ENCODE measurements around the gene FOXP4.

Gene FOXP4

DNA sequence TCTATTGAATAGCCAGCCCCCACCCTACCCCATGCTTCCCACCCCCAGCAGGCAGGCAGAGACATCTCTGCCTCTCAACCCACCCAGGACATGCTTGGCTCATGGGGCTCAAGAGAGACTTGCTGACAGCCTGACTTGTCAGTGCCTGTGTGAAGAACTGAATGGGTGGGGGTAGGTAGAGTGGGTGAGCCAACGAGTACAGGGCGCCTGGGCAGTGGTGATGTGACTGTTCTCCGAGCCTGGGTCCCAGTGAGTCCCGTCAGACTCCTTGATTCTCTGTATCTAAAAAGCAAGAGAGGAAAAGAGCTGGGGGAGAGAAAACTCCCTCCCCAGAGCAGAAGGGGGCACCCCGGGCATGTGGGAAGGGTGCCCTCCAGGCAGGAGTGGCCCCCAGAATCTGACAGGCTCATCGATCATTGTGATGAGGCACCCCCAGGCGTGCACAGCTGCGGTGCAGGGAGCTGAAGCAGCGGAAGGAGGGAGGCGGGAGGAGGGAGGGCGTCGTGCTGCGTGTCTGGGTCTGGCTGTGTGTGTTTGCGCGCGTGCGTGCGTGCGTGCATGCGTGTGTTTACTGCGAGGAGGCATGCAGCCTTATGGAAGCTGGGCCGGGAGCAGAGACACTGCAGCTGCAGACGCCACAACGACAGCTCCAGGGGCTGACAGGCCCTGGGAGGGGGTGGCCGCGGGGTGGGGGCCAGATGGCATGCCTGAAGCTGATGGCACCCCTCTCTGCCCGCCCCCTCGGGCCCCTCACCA, 40.2 kb downstream of the FOXP4 start:
- no peak for DNase-seq

DNA sequence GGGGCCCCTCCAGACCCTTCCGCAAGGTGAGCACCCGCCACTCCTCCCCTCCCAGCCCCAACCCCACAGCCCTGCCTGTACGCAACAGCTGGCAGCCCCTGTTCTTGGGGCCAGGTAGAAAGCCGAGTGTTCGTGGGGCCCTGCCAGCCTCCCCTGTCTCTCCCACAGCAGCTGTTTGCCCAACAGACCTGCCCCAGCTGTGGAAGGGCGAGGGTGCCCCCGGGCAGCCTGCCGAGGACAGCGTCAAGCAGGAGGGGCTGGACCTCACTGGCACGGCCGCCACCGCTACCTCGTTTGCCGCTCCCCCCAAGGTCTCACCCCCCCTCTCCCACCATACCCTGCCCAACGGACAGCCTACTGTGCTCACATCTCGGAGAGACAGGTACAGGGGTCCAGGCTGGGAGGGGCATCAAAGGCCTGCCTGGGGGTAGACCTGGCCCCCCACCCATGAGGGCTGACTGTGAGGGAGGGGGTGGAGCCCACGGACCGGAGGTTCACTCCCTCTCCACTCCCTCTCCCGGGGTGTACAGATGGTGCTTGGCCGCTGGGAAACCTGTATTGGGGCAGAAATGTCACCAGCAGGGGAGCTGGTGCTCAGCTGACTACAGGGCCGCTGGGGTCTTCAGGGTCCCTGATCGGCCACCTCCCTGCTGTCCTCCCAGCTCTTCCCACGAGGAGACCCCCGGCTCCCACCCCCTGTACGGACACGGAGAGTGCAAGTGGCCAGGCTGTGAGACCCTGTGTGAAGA, 41.1 kb downstream of the FOXP4 start:
- DNase-seq: no peak

DNA sequence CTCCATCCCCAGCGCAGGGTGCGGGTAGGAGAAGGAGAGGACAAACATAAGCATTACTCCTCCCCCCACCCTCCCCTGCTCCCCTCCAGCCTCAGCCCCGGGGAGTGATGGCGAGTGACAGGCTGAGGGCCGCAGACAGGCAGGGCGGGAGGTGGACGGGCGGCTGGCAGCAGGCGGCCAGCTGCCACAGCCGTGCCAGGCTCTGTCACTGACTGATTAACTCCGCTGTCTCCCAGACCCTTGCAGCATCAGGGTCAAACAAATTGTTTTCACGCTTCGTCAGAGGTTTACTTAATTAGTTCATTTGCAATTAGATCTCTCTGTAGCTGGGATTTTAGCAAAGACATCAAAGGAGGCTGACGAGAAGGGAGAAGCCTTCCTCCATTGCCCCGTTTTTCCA, 41.9 kb downstream of the FOXP4 start:
- DNase-seq: no peak

DNA sequence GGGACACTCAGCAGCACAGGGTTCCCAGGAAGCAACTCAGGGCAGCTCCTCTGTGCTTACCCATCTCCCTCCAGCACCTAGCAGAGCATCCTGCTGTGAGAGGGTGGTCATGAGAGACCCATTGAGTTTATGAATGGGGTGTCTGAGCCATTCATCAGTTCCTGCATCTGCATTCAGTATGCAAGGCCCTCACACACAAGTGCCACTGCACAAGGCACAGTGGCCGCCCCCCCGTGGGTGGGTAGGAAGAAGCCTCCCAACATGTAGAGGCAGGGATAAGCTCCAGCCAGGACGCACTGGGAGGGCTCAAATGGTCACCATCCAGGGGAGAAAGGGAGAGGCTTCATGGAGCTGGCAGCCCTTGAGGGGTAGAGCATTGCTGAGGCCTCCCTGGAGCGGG, 43.0 kb downstream of the FOXP4 start:
- DNase-seq: no peak

DNA sequence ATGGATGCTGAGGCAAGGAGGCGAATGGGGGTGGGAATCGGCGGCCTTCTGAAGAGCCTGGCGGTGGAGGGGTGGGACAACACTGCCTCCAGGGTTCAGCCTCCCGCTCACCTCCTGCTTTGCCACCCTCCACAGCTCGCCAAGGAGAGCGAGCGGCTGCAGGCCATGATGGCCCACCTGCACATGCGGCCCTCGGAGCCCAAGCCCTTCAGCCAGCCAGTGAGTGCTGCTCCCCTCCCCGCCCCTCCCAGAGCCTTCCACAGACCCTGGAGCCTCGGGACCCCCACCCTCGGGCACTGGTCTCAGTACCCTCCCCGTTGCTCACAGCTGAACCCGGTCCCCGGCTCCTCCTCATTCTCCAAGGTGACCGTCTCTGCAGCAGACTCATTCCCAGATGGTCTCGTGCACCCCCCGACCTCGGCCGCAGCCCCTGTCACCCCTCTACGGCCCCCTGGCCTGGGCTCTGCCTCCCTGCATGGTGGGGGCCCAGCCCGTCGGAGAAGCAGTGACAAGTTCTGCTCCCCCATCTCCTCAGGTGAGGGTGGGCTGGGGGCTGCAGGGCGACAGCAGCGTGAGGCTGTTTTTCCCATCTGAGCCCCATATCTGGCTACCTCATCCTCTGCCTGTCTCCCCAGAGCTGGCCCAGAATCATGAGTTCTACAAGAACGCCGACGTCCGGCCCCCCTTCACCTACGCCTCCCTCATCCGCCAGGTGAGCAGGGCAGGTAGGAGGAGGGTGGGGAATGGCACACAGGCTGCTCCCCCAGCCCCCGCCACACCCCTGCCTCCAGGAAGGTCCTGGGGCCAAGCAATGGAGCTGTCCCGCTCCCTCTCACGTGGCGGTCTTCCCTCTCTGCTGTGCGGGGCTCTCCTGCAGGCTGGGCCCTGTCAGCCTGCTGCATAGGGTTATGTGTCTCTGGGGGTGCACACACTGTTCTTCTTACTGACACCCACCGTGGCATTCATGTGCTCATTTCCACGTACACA, 43.7 kb downstream of the FOXP4 start:
- DNase-seq: no peak

DNA sequence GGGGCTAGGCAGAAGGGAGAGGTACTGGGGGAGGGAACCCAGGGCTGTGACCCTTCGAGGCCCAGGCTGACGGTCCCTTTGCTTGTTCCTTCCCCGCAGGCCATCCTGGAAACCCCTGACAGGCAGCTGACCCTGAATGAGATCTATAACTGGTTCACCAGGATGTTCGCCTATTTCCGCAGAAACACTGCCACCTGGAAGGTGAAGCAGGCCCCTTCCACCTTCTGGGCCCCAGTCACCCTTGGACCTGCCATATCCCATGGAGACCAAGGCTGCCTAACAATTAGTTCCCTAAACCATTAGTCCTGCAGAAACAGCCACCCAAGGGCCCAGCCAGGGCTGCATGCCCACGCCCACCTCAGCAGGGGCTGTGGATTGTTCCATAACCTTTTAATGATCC, 44.9 kb downstream of the FOXP4 start:
- DNase-seq: no peak

DNA sequence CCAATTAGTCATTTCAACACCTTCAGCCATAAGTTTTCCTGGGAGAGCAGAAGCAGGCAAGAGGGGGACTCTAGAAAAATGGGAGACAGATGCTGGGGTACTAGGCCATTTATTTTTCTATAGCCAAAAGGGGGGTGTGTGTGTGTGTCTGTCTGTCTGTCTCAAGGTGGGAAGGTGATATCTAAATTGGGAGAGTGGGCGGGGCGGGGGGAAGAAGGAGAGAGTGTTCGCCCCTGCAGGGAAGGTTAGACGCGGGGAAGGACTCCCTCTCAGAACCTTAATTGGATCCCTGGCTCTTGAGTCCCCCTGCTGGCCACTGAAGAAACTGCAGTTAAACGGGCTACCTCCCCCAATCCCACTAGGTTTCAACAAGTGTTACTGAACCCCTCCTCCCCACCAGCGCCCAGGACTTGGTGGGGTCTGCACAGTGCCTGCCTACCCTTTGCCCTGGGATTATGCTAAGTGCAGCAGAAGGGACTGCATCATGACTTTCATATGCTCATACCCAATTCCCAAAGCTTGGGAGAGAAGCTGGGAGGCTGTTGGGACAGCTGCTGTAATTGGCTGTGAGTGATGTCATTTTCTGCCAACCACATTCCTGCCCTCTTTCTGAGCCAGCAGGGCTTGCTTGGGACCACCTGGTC, 45.8 kb downstream of the FOXP4 start:
- no peak for DNase-seq

DNA sequence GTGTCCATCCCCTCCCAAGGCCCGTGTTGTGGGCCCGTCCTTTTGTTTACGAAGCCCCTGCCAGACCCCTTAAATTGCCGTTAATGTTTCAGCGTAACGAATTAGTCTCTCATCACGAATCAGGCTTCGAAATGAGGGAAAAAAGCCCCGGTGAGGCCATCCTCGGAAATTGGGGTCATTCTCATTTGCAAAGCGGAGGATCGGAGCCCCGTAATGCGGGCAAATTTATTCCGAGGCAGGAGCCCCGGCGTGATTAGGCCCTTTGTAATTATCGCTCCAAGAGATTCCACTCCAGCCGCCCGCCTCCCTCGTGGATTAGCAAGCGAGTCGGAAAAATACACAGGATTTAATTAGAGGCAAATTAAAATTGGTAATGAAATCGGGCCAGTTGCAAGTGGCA, 47.2 kb downstream of the FOXP4 start:
- no peak for DNase-seq

DNA sequence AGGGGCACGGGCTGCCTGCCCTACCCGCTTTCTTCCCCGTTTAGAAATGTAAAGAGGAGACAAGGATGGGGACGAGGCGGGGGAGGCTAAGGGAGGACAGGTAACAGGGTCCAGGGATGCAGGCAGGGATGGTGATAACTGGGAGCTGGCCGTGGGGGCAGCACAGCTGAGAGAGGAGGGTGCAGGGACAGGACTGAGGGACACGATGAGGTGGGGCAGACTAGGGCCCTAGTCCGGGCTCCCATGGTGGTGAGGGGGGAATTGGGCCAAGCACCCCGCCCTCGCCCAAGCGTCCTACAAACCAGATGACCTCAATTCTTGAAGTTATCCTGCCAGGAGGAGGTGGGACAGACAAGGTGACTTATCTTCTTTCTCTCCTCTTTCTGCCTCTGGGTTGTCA, 47.7 kb downstream of the FOXP4 start:
- DNase-seq: no peak

DNA sequence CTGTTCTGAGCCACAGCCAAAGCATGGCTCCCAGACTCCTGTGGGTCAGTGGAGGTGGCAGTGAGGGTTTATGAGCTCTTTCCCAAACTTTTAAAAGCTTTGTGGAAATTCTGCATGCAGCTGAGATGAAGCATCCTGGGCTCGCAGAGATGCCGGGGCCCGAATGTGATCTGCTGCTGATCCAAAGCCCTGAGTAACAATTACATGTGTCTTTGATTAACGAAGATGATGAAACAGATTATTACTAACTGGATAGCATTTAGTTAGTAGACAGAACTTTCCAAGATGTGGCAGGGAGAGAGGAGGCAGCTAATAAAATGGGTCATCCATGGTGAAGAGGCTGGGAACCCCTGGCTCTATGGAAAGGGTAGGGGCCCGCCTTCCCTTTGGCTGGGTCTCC, 48.1 kb downstream of the FOXP4 start:
- no peak for DNase-seq

DNA sequence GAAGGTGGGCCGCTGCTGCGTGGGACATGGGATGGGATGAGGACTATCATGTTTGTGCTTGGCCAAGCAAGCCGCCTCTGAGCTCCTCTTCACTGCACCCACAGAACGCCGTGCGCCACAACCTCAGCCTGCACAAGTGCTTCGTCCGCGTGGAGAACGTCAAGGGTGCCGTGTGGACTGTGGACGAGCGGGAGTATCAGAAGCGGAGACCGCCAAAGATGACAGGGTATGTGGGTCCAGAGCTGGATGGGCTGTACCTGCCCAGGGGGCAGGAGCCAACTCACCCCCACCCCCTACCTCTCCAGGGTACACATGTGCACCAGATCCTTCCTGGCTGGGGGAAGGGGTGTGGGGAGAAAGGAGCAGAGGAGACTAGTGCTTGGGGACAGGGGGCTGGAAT, 48.6 kb downstream of the FOXP4 start:
- no peak for DNase-seq

DNA sequence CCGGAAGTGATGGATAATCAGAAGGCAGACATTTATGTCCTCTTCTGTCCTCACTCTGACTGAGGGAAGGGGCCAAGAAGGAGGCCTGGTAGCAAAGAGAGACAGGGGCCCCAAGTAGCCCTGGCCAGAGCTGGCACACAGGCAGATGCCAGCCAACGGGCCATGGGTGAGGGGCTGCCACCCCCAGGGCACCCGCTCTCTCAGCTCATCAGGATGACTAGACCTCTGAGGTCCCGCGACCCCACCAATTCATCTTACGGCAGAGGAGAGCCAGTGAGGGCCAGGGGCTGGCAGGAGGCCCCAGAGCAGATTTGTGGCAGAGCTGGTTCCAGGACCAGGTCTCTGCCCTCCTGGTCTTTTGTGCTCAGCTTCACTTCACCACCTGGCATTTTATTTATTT, 49.0 kb downstream of the FOXP4 start:
- DNase-seq: no peak

DNA sequence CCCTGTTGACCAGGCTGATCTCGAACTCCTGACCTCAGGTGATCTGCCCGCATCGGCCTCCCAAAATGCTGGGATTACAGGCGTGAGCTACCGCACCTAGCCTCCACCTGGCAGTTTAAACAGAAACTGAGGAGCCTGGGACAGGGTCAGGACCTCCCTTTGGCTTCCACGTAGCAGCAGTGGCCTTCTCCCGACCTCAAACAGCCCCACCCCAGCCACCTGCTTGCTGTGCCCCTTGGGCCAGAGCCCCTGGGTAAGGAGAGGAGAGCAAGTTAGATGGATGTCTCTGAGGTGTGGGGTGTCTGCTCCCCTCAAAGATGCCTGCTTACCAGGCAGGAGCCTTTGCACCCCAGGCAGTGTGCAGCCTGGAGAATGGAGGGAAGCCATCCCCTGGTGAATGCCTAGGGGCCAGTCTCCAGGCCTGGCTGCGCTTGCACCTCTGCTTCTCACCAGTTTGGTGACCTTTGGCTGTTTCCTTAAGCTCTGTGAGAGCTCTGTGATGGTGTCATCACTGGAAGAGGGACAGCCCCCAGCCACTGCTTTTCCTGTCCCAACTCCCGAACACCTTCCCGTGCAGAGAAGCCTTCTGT, 50.0 kb downstream of the FOXP4 start:
- DNase-seq: no peak

DNA sequence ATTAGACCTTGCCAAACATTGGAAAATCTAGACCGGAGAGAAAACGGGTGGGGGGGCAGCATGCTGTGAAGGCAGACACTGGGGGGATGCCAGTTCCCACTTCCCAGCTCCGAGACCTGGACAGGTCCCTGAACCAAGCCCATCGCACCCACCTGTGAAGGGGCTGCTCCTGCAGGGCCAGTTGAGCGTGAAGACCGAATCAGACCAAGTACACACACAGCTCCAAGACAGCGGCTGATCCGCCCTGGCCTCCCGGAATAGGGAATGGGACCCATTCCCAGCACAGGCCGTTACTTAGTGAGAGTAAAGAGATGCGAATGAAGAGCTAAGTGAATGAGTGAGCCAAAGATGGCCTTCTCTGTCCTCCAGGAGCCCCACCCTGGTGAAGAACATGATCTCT, 50.6 kb downstream of the FOXP4 start:
- no peak for DNase-seq

DNA sequence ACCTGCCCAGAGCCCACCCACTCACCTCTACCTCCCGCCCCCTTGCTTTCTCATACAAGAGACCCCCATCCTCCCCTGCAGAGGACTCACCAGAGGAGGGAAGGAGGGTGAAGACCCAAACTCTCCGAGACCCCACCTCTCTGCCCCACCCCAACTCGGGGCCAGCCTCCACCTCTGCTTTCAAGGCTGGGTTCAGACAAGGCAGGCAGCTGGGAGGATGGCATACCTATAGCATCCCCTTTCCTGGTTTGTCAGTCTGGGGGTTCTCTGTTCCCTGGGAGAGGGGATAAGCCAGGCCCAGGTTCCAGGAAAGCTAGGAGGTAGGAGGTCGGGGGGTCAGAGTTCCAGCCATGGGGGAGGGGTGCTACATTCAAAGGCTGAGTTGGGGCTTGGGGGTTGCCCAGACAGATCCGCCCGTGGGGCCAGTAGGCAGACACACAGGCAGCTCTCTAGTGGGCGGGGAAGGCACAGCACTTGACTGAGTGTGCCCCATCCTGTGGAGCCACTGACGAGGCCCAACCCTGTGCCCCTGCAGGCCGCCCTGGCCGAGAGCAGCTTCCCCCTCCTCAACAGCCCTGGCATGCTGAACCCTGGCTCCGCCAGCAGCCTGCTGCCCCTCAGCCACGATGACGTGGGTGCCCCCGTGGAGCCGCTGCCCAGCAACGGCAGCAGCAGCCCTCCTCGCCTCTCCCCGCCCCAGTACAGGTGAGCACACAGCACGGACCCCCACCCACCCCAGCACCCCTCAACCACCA, 51.2 kb downstream of the FOXP4 start:
- DNase-seq: no peak

DNA sequence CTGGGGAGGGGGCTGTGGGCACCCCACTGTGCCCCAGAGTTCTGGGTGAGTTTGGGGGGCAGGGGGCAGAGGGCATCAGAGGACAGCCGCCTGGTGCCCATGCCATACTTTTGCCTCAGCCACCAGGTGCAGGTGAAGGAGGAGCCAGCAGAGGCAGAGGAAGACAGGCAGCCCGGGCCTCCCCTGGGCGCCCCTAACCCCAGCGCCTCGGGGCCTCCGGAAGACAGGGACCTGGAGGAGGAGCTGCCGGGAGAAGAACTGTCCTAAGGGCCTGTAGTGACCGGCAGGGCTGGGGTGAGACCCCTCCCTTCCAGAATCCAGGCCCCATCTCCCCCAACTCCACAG, 52.5 kb downstream of the FOXP4 start:
- no peak for DNase-seq

DNA sequence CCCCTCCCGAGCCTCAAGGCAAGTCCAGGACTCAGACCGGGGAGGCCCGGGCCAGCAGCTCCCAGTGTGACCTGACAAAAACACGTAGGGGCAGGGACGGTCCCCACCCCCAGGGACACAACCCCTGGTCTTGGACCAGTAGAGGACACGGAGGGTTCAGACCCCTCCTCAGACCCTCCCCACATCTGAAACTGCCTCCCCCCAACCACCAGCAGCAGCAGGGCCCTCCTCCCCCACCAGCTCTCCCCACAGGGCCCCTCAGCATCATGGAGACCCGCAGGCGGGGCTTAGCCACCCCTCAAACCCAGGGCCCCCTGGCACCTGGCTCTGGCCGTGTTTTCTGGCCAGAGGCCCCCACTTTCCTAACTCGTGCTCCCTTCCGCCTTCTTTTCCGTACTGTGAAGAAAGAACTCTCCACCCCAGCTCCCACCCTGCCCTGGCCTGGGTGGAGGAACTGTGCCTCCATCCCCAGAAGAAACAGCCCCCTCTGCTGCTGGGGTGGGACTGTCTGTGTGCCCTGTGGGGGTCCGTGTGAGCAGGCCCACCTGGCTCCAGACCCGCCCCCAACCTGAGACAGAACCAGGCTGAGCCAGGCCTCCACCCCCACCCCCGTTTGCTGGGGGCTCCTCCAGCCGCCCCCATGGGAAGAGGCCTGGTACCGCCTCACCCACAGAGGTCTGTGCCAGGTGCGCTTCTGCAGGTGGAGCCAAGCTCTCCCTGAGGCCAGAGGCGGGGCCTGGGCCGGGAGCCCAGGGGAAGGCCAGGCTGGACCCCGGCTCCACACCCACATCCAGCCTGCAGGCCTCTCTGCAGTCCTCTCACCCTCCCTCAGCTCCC, 53.1 kb downstream of the FOXP4 start:
- no peak for DNase-seq

DNA sequence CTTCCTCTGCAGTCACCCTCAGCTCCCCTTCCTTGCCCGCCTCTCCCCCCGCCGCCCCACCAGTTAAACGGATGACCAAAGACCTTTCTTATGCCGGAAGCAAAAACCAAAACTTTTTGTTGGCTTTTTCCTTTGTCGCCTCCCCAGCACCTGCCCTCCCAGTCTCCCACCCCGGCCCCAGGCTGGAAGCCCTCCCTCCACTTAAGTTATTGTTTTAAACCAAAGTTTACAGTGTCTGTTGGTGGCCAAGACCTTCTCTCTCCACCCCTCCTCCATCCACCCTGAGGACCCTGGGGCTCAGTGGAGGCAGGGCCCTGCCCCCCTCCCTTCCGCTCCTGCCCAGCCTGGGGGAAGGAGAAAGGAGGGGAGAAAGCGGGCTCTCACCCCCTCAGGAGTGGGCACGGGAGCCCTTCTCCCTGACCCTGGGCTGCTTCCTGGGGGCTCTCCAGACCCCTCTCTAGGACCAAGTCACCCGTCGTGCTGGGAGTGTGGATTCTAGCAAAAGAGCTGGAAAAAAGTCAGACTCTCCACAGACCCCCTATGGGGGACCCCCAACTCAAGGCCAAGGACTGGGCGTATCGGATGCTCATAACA, 53.8 kb downstream of the FOXP4 start:
- DNase-seq: no peak

DNA sequence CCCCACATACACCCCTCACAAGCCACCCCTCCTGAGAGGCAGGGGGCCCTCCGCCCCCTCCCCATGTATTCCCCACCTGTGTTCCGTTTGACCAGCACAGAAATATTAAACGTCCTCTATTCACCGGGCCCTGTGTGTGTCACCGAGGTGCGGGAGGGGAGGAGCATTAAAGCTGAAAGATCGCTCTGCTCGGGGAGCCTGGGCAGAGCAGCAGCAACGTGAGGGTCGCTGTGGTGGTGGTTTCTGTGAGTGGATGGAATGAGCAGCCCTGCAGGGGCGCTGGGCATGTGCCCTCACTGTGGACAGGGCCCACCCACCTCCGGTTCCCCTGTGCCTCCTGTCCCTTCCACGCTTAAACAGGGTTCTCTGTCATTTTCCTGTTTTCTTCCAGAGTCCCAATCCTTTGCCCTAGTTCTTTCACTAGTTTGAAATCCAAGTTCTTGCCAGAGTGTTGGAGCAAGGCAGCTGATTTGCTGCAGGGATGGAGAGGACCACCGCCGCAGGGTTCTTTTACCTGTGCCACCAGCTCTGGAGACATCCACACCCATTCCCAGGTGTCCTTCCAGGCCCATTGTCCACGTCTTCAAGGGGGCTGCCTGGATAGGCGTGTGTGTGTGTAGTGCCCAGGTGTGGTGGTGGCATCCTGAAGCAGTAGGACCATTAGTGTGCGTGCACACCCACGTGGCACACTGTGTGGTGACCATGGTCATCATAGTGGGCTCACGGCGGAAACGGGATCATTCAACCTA, 54.5 kb downstream of the FOXP4 start:
- no peak for DNase-seq

DNA sequence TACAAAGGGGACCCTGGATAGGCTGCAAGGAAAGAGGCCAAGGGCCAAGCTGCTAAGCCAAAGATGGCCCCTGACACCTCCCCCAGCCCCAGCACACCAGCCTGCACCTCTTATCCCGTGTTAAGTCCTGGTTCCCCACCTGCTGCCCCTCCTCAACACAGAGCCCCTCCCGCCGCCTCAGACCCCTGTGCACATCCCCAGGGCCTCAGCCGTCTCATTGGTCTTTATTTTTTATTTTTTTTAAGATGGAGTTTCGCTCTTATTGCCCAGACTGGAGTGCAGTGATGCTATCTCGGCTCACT, 55.0 kb downstream of the FOXP4 start:
- DNase-seq: no peak
